GM21515 (cell line): ENCODE results near the gene CPZ.
"Not testable (repeated sequence)": the region's sequence is repeated elsewhere in the genome, so short reads cannot be mapped to it uniquely, and the experiment has no call there.

Experiments
- ATAC-seq: cut with Tn5 transposase; IDR thresholded peaks from one replicate; pipeline ENCODE4 v1.9.1; 2021; ENCODE audit not compliant: unreplicated experiment

Gene CPZ

GRCh38 chr4:8648816-8649630 is 56.5 kb downstream of the CPZ start:
- ATAC-seq, result no peak

- no peak for ATAC-seq
Observed at GRCh38 chr4:8649631-8650361, 57.2 kb downstream of the CPZ start.

- ATAC-seq, result no peak
Observed at GRCh38 chr4:8651661-8652180, 59.2 kb downstream of the CPZ start.

- ATAC-seq, result no peak
Observed at GRCh38 chr4:8652181-8653078, 59.9 kb downstream of the CPZ start.

GRCh38 chr4:8653326-8654000 is 60.9 kb downstream of the CPZ start:
- ATAC-seq, result no peak

GRCh38 chr4:8654139-8654538 is 61.6 kb downstream of the CPZ start:
- ATAC-seq, result not testable (repeated sequence)

GRCh38 chr4:8655411-8656184 is 63.0 kb downstream of the CPZ start:
- no peak for ATAC-seq

- ATAC-seq, result no peak
Observed at GRCh38 chr4:8656185-8656517, 63.6 kb downstream of the CPZ start.

- ATAC-seq, result no peak
Observed at GRCh38 chr4:8656711-8657380, 64.3 kb downstream of the CPZ start.

GRCh38 chr4:8657381-8658088 is 65.0 kb downstream of the CPZ start:
- no peak for ATAC-seq

- no peak for ATAC-seq
Observed at GRCh38 chr4:8662776-8663175, 70.2 kb downstream of the CPZ start.

- no peak for ATAC-seq
Observed at GRCh38 chr4:8664031-8664805, 71.7 kb downstream of the CPZ start.

GRCh38 chr4:8664976-8665375 is 72.4 kb downstream of the CPZ start:
- no peak for ATAC-seq

GRCh38 chr4:8665406-8666360 is 73.1 kb downstream of the CPZ start:
- ATAC-seq, result no peak

- ATAC-seq, result no peak
Observed at GRCh38 chr4:8666581-8666980, 74.0 kb downstream of the CPZ start.
